ENCODE data around the gene MRTFA.

- TF ChIP-seq NCOA1 (CRISPR knock-in tag; IDR thresholded peaks at IDR 0.05) (no peak), YY1 (IDR thresholded peaks at IDR 0.05; ENCODE audit: insufficient read depth, insufficient replicate concordance, low read depth, low read length) (no peak), POLR2A (IDR thresholded peaks at IDR 0.05; ENCODE audit: insufficient read depth in 1 of 2, low read depth in 2 of 2, low read length in 2 of 2) (no peak), RERE (CRISPR knock-in tag; IDR thresholded peaks at IDR 0.05; ENCODE audit: low read depth) (no peak), CTCF (CRISPR knock-in tag; IDR thresholded peaks at IDR 0.05) (no peak), SETDB1 (CRISPR knock-in tag; IDR thresholded peaks at IDR 0.05; ENCODE audit: borderline replicate concordance) (no peak), ZSCAN20 (CRISPR knock-in tag; IDR thresholded peaks at IDR 0.05; ENCODE audit: borderline replicate concordance) (no peak)
These were observed 58.3 kb downstream of the MRTFA start for GRCh38 chr22:40578171-40578570.

Measured in HepG2 (cell line).